ENCODE results near the gene DRG2. TPM values are rescaled to one million over a fixed set of nuclear protein-coding genes. Genes with fewer than 3 reads are reported as not detected.

The DRG2 gene
- 36.6 and 47.3 TPM in 2 replicates for total RNA-seq

GRCh38 chr17:18087610-18088491, at the start of gene DRG2:
Gene DRG2, plus strand, starts transcription at chr17:18087948. Its CDS starts 76 bp downstream, at chr17:18088024.

GRCh38 chr17:18038861-18039534, 48.8 kb upstream of the DRG2 start, which contains the start of the genes ATPAF2 and GID4:
Gene ATPAF2, minus strand, starts transcription at chr17:18039168. Its CDS starts 155 bp downstream, at chr17:18039013.
Gene GID4, plus strand, starts transcription at chr17:18039408. Its CDS starts 57 bp downstream, at chr17:18039465.

GRCh38 chr17:18108401-18109312, 20.9 kb downstream of the DRG2 start, which contains the start of gene MYO15A:
Gene MYO15A, plus strand, starts transcription at chr17:18108756. Its CDS starts 10,045 bp downstream, at chr17:18118801.

Other genes starting within 250 kb of the DRG2 start
- gene TOM1L2, start 115.5 kb upstream of the DRG2 start, total RNA-seq, result 28.6 and 42.4 TPM in 2 replicates
- 1.3 and 1.9 TPM in 2 replicates for gene DRC3, start 115.1 kb upstream of the DRG2 start, total RNA-seq
- gene ATPAF2, start 48.8 kb upstream of the DRG2 start, total RNA-seq, result 20.1 and 23.1 TPM in 2 replicates
- 8.1 and 11.2 TPM in 2 replicates for gene GID4, start 48.5 kb upstream of the DRG2 start, total RNA-seq
- 0.22 and 0.27 TPM in 2 replicates for gene MYO15A, start 20.8 kb downstream of the DRG2 start, total RNA-seq
- 100 and 115 TPM in 2 replicates for gene ALKBH5, start 95.9 kb downstream of the DRG2 start, total RNA-seq
- 33.8 and 38.3 TPM in 2 replicates for gene LLGL1, start 137.7 kb downstream of the DRG2 start, total RNA-seq
- 253 and 319 TPM in 2 replicates for gene FLII, start 170.8 kb downstream of the DRG2 start, total RNA-seq
- gene MIEF2, start 172.7 kb downstream of the DRG2 start, total RNA-seq, result 7.8 and 8.0 TPM in 2 replicates
- gene TOP3A, start 227.0 kb downstream of the DRG2 start, total RNA-seq, result 58.6 and 62.0 TPM in 2 replicates
- gene SMCR8, start 227.3 kb downstream of the DRG2 start, total RNA-seq, result 20.6 and 25.0 TPM in 2 replicates

Data from thoracic aorta endothelial cell (primary cell).